HEK293 (cell line): Measurements from ENCODE around the gene KAT14.
"Not testable (repeated sequence)": the region's sequence is repeated elsewhere in the genome, so short reads cannot be mapped to it uniquely, and the experiment has no call there.

Experiments used
- CTCF ChIA-PET: fragments of 350-600 bp; formaldehyde crosslinking; extraction: SDS; loops from one replicate; lab custom pipeline; 2021; ENCODE audit warnings: antibody characterized with exemption; lab: Yijun Ruan, JAX
- POLR2A ChIA-PET: fragments of 300-600 bp; formaldehyde crosslinking; extraction: SDS; loops from one replicate; lab custom pipeline; 2020; ENCODE audit warnings: antibody characterized with exemption, inconsistent platforms; lab: Yijun Ruan, JAX
- H3K27ac ChIP-seq: fragments of 200-500 bp; sonication (Bioruptor generic); 2 replicates; pipeline ENCODE4 v1.5.1; 2014; ENCODE audit warnings: low read depth, low read length, control low read depth, inconsistent platforms; ENCODE audit errors: extremely low read depth
- H3K36me3 ChIP-seq, 2 experiments: fragments of 200-500 bp in 1 of 2; sonication (Bioruptor generic) in 1 of 2; 1 replicate in 1 of 2; 2 replicates in 1 of 2; pipeline ENCODE4 v1.5.1; 2014 to 2017; ENCODE audit warnings: inconsistent platforms in 2 of 2, low read length in 2 of 2; ENCODE audit not compliant: control insufficient read depth in 2 of 2, insufficient read depth in 1 of 2
- H3K4me1 ChIP-seq: fragments of 200-500 bp; sonication (Bioruptor generic); 2 replicates; pipeline ENCODE4 v1.5.1; 2014; ENCODE audit warnings: mild to moderate bottlenecking, low read length, inconsistent platforms; ENCODE audit not compliant: control insufficient read depth, insufficient read depth
- H3K4me3 ChIP-seq: 2 replicates; pipeline ENCODE4 v1.5.1; 2011; ENCODE audit warnings: low read depth, mild to moderate bottlenecking, control low read depth, low read length, moderate library complexity
- H3K9me3 ChIP-seq: fragments of 200-500 bp; sonication (Bioruptor generic); 2 replicates; pipeline ENCODE4 v1.5.1; 2014; ENCODE audit warnings: low read depth, low read length, inconsistent platforms; ENCODE audit not compliant: control insufficient read depth, insufficient read depth
- BCL11A ChIP-seq: fragments of 450-650 bp; formaldehyde crosslinking; IDR thresholded peaks from 2 replicates; pipeline ENCODE4 v1.5.1; 2016; ENCODE audit warnings: low read depth, missing biosample characterization, missing genetic modification characterization
- BCL11B ChIP-seq: fragments of 450-650 bp; formaldehyde crosslinking; IDR thresholded peaks from 2 replicates; pipeline ENCODE4 v1.5.1; 2016; ENCODE audit warnings: low read depth, missing biosample characterization, missing genetic modification characterization
- CTCF ChIP-seq: fragments of 450-650 bp; formaldehyde crosslinking; IDR thresholded peaks from 2 replicates; pipeline ENCODE4 v1.5.1; 2016; ENCODE audit warnings: missing biosample characterization, missing genetic modification characterization
- KLF10 ChIP-seq: fragments of 450-650 bp; IDR thresholded peaks from 2 replicates; pipeline ENCODE4 v1.5.1; 2018; ENCODE audit warnings: missing biosample characterization, mild to moderate bottlenecking, missing genetic modification characterization
- MEIS1 ChIP-seq: sonication (generic); formaldehyde crosslinking; IDR thresholded peaks from 2 replicates; pipeline ENCODE4 v1.8.1; 2022; ENCODE audit warnings: missing genetic modification reagents, mild to moderate bottlenecking, borderline replicate concordance
- OVOL3 ChIP-seq: fragments of 450-650 bp; formaldehyde crosslinking; IDR thresholded peaks from 2 replicates; pipeline ENCODE4 v1.5.1; 2016; ENCODE audit warnings: missing biosample characterization, missing genetic modification characterization
- PRDM10 ChIP-seq: fragments of 450-650 bp; formaldehyde crosslinking; IDR thresholded peaks from 2 replicates; pipeline ENCODE4 v1.5.1; 2016; ENCODE audit warnings: missing biosample characterization, missing genetic modification characterization
- PRDM6 ChIP-seq: fragments of 450-650 bp; formaldehyde crosslinking; IDR thresholded peaks from 2 replicates; pipeline ENCODE4 v1.5.1; 2017; ENCODE audit warnings: missing biosample characterization, missing genetic modification characterization
- RBAK ChIP-seq: fragments of 450-650 bp; formaldehyde crosslinking; IDR thresholded peaks from 2 replicates; pipeline ENCODE4 v1.5.1; 2016; ENCODE audit warnings: missing biosample characterization, missing genetic modification characterization
- SP7 ChIP-seq: fragments of 450-650 bp; formaldehyde crosslinking; IDR thresholded peaks from 2 replicates; pipeline ENCODE4 v1.5.1; 2016; ENCODE audit warnings: missing biosample characterization, missing genetic modification characterization
- TRIM28 ChIP-seq: IDR thresholded peaks from 2 replicates; pipeline ENCODE4 v1.6.1; 2011; ENCODE audit warnings: low read length, control low read depth, borderline replicate concordance
- ZFHX2 ChIP-seq: fragments of 450-650 bp; formaldehyde crosslinking; conservative IDR thresholded peaks from 2 replicates; pipeline ENCODE4 v1.5.1; 2016; ENCODE audit warnings: missing biosample characterization, missing genetic modification characterization
- ZFP41 ChIP-seq: fragments of 450-650 bp; formaldehyde crosslinking; IDR thresholded peaks from 2 replicates; pipeline ENCODE4 v1.5.1; 2016; ENCODE audit warnings: missing biosample characterization, missing genetic modification characterization, borderline replicate concordance
- ZIC2 ChIP-seq: fragments of 450-650 bp; formaldehyde crosslinking; IDR thresholded peaks from 2 replicates; pipeline ENCODE4 v1.5.1; 2016; ENCODE audit warnings: missing biosample characterization, missing genetic modification characterization
- ZNF302 ChIP-seq: fragments of 450-650 bp; formaldehyde crosslinking; IDR thresholded peaks from 2 replicates; pipeline ENCODE4 v1.5.1; 2016; ENCODE audit warnings: missing biosample characterization, missing genetic modification characterization, low read depth
- ZNF362 ChIP-seq: fragments of 450-650 bp; formaldehyde crosslinking; IDR thresholded peaks from 2 replicates; pipeline ENCODE4 v1.5.1; 2016; ENCODE audit warnings: missing biosample characterization, missing genetic modification characterization
- ZNF529 ChIP-seq: fragments of 450-650 bp; formaldehyde crosslinking; IDR thresholded peaks from 2 replicates; pipeline ENCODE4 v1.5.1; 2017; ENCODE audit warnings: missing genetic modification characterization, missing biosample characterization; ENCODE audit not compliant: insufficient replicate concordance
- ZNF585B ChIP-seq: fragments of 450-650 bp; formaldehyde crosslinking; IDR thresholded peaks from 2 replicates; pipeline ENCODE4 v1.5.1; 2016; ENCODE audit warnings: missing biosample characterization, missing genetic modification characterization
- ZNF629 ChIP-seq: fragments of 450-650 bp; formaldehyde crosslinking; IDR thresholded peaks from 2 replicates; pipeline ENCODE4 v1.5.1; 2017; ENCODE audit warnings: missing biosample characterization, missing genetic modification characterization
- ZNF639 ChIP-seq: fragments of 450-650 bp; formaldehyde crosslinking; IDR thresholded peaks from 2 replicates; pipeline ENCODE4 v1.5.1; 2016; ENCODE audit warnings: missing biosample characterization, missing genetic modification characterization

The KAT14 gene

DNA sequence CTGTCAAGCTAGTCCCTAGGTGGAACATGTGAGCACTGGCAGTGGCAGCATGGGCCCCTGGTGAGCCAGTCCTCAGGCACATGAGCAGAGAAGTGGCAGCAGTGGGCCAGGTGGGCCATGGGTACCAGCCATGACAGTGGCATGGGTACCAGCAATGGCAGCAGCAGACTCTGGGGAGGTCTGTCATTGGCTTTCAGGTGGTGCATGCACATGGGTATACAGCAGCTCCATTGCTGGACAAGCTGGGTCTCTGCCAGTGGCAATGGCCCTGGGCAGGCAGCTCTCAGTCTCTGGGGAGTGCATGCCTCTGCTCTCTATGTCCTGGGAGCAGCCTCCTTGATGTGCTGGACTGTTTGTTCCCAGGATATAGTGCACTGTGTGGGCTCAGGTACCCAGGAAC is 65.3 kb downstream of the KAT14 start:
- TF ChIP-seq TRIM28 (no peak), ZNF629 (no peak), RBAK (tag by site-specific recombination) (no peak), ZNF302 (tag by site-specific recombination) (no peak), OVOL3 (no peak), PRDM10 (tag by site-specific recombination) (no peak), MEIS1 (CRISPR knock-in tag) (no peak), KLF10 (tag by site-specific recombination) (no peak), PRDM6 (tag by site-specific recombination) (no peak), SP7 (tag by site-specific recombination) (no peak), ZFP41 (tag by site-specific recombination) (no peak), ZNF362 (no peak), BCL11B (tag by site-specific recombination) (no peak), ZNF529 (tag by site-specific recombination) (no peak), ZNF585B (tag by site-specific recombination) (no peak), ZNF639 (tag by site-specific recombination) (no peak), ZFHX2 (tag by site-specific recombination) (no peak), CTCF (tag by site-specific recombination) (no peak), ZIC2 (tag by site-specific recombination) (no peak), BCL11A (tag by site-specific recombination) (no peak)
- TF ChIP-seq, all 188 proteins: peak for 0
- Histone ChIP-seq H3K36me3 (no peaks in the 10 kb centered on the region), H3K27ac (no peak overlapping the region), H3K9me3 (no peaks in the 10 kb centered on the region), H3K4me1 (no peaks in the 10 kb centered on the region), H3K4me3 (no peak overlapping the region)
- CTCF ChIA-PET = interaction anchor here (0.7 kb wide), 1 partner anchor 237 kb away, joined by 5 read pairs; no protein-coding TSS in a partner anchor
- POLR2A ChIA-PET = no interaction called here

DNA sequence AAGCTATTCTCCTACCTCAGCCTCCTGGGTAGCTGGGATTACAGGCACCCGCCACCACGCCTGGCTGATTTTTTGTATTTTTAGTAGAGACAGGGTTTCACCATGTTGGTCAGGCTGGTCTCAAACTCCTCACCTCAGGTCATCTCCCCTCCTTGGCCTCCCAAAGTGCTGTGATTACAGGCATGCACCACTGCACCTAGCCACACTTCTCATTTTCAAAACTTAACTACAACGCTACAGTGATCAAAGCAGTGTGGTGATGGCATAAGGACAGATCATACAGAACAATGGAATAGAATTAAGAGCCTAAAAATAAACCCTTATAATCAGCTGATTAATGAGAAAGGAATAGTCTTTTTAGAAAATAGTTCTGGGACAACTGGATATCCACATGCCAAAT is 66.0 kb downstream of the KAT14 start:
- H3K36me3 ChIP-seq, H3K4me1 ChIP-seq, H3K9me3 ChIP-seq, POLR2A ChIA-PET, H3K27ac ChIP-seq, H3K4me3 ChIP-seq, CTCF ChIA-PET: not testable (repeated sequence)
